Hippocampal formation (tissue), 2 donors: ENCODE measurements around the gene KCNT1.
"Not testable (repeated sequence)": the region's sequence is repeated elsewhere in the genome, so short reads cannot be mapped to it uniquely, and the experiment has no call there.

Experiments used
- DNase-seq, 2 donors: peaks; one replicate each; lab custom pipeline; 2025; lab: John Stamatoyannopoulos, UW

Gene KCNT1

GRCh38 chr9:135672786-135673185, 29.2 kb upstream of the KCNT1 start:
- not testable (repeated sequence) for DNase-seq

- DNase-seq: no peak
These were observed 28.0 kb upstream of the KCNT1 start for GRCh38 chr9:135673941-135674340.

- DNase-seq: no peak
These were observed 27.0 kb upstream of the KCNT1 start for GRCh38 chr9:135674977-135675376.

- DNase-seq: no peak
These were observed 25.1 kb upstream of the KCNT1 start for GRCh38 chr9:135676891-135677290.

GRCh38 chr9:135677641-135678168, 24.3 kb upstream of the KCNT1 start:
- no peak for DNase-seq

GRCh38 chr9:135678236-135679017, 23.6 kb upstream of the KCNT1 start:
- no peak for DNase-seq

GRCh38 chr9:135680056-135680455, 21.9 kb upstream of the KCNT1 start:
- no peak for DNase-seq

GRCh38 chr9:135681161-135681560, 20.8 kb upstream of the KCNT1 start:
- DNase-seq: no peak

GRCh38 chr9:135683401-135684034, 18.5 kb upstream of the KCNT1 start:
- no peak for DNase-seq

- DNase-seq: no peak
These were observed 17.3 kb upstream of the KCNT1 start for GRCh38 chr9:135684691-135685090.

- no peak for DNase-seq
These were observed 14.8 kb upstream of the KCNT1 start for GRCh38 chr9:135687216-135687615.

- DNase-seq: no peak
These were observed 13.0 kb upstream of the KCNT1 start for GRCh38 chr9:135689011-135689410.

GRCh38 chr9:135690836-135691570, 11.0 kb upstream of the KCNT1 start:
- no peak for DNase-seq

GRCh38 chr9:135692410-135692809, 9.6 kb upstream of the KCNT1 start:
- no peak for DNase-seq

- DNase-seq: no peak
These were observed 8.7 kb upstream of the KCNT1 start for GRCh38 chr9:135693265-135693664.

GRCh38 chr9:135693771-135694170, 8.2 kb upstream of the KCNT1 start:
- no peak for DNase-seq

- DNase-seq: no peak
These were observed 7.6 kb upstream of the KCNT1 start for GRCh38 chr9:135694414-135694813.

- no peak for DNase-seq
These were observed 6.9 kb upstream of the KCNT1 start for GRCh38 chr9:135695036-135695435.

GRCh38 chr9:135695642-135696041, 6.3 kb upstream of the KCNT1 start:
- no peak for DNase-seq

- DNase-seq: no peak
These were observed 5.5 kb upstream of the KCNT1 start for GRCh38 chr9:135696446-135696845.

- DNase-seq: no peak
These were observed 4.8 kb upstream of the KCNT1 start for GRCh38 chr9:135697226-135697625.

- DNase-seq: no peak
These were observed 3.7 kb upstream of the KCNT1 start for GRCh38 chr9:135698236-135698635.

- no peak for DNase-seq
These were observed 3.2 kb upstream of the KCNT1 start for GRCh38 chr9:135698767-135699166.
